ENCODE results near the gene SLC46A1. TPM values are rescaled to one million over a fixed set of nuclear protein-coding genes. Genes with fewer than 3 reads are reported as not detected.
A peak's percentile ranks its signal among the peaks of the same experiment; 100 is the strongest.

SLC46A1 gene
- total and polyA plus RNA-seq, 9 of the 15 experiments (the other 6 are each of a cell fraction or from before 2014, with no cell fraction given), result 0.24 to 5.5 (median 3.1) TPM

DNA sequence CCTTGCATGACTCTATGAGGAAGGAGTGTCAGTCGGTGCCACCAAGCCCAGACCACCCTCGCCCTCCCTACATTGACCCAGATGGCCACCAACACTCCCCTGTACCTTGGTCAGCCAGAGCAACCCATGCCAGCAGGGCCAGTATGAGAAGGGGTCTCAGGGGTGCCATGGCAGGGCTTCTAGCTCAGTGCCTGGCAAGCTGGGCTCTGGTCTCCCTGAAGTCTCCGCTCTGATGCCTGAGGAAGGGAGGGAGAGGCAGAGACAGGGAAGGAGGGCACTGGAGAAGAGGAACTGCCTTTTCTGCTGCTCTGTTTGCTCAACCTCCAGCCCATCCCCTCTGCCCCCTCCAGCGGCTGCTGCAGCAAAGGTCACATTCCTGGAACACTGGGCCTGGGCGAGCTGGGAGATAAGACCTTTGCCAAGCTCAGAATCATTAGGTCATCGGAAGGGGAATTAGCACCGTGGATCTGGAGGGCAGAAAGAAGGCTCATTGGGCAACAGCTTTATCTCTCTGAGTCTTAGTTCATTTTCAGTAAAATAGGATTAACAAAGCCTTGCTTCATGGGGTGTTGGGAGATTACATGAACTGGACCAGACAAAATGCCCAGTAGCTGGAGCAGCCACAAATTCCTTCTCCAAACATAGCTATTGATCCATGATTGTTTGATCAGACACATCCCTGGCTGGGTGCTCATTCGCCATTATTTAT is 35.8 kb downstream of the SLC46A1 start, which contains the start of gene VTN (continued):
- TF ChIP-seq ZNF398 (CRISPR knock-in tag; IDR thresholded peaks at IDR 0.05) (no peak), ETS2 (tag; IDR thresholded peaks at IDR 0.05; ENCODE audit: borderline replicate concordance, poor library complexity, severe bottlenecking) (no peak), ZNF134 (CRISPR knock-in tag; conservative IDR thresholded peaks at IDR 0.05) (no peak), HDAC1 (IDR thresholded peaks at IDR 0.05) (peak in 1 of 2 experiments; percentile 59; a peak in 1 of 4 replicates), CXXC5 (CRISPR knock-in tag; IDR thresholded peaks at IDR 0.05) (peak; percentile 31; the same call in 1 of the 2 replicates), HOXB6 (CRISPR knock-in tag; IDR thresholded peaks at IDR 0.05; ENCODE audit: borderline replicate concordance) (no peak), ZNF232 (CRISPR knock-in tag; IDR thresholded peaks at IDR 0.05) (no peak), JUN (IDR thresholded peaks at IDR 0.05; ENCODE audit: borderline replicate concordance, low read depth, low read length) (peak; percentile 42; the same call in 1 of the 2 replicates), JUN (CRISPR knock-in tag; IDR thresholded peaks at IDR 0.05; ENCODE audit: borderline replicate concordance) (no peak), RCOR1 (IDR thresholded peaks at IDR 0.05; ENCODE audit: borderline replicate concordance in 1 of 2, low read depth in 2 of 2, low read length in 2 of 2) (peak; percentile 17 to 84; a peak in 3 of 4 replicates), MNT (conservative IDR thresholded peaks at IDR 0.05) (no peak), ZNF274 (IDR thresholded peaks at IDR 0.05; ENCODE audit: borderline replicate concordance, low read depth, low read length) (no peak), CEBPG (CRISPR knock-in tag; IDR thresholded peaks at IDR 0.05) (no peak), CEBPG (tag; conservative IDR thresholded peaks at IDR 0.05 in 1 of 2, IDR thresholded peaks at IDR 0.05 in 1 of 2) (peak; percentile 67 to 80), TEAD4 (IDR thresholded peaks at IDR 0.05; ENCODE audit: low read length) (peak; percentile 81), TEAD4 (CRISPR knock-in tag; IDR thresholded peaks at IDR 0.05; ENCODE audit: borderline replicate concordance) (no peak), NR2C2 (CRISPR knock-in tag; IDR thresholded peaks at IDR 0.05) (no peak), NR2C2 (tag; IDR thresholded peaks at IDR 0.05) (peak; percentile 81; the same call in 1 of the 2 replicates), MECOM (CRISPR knock-in tag; IDR thresholded peaks at IDR 0.05) (no peak)

Measured in K562 (cell line).